H1 (cell line): ENCODE measurements around the gene FEM1C. TPM values are rescaled to one million over a fixed set of nuclear protein-coding genes. Genes with fewer than 3 reads are reported as not detected.

Source experiments
- CTCF ChIP-seq, 3 experiments: IDR thresholded peaks; 1 replicate in 2 of 3; 2 replicates in 1 of 3; pipeline versions ENCODE4 v1.5.1 to v1.6.1; 2011; ENCODE audit warnings: low read length in 3 of 3, mild to moderate bottlenecking in 3 of 3, inconsistent platforms in 2 of 3, low read depth in 1 of 3, moderate library complexity in 1 of 3; ENCODE audit not compliant: insufficient read depth in 1 of 3; ENCODE audit errors: control extremely low read depth in 1 of 3
- EP300 ChIP-seq, 2 experiments: IDR thresholded peaks; 1 replicate in 1 of 2; 2 replicates in 1 of 2; pipeline ENCODE4 v1.6.1; 2011 to 2012; ENCODE audit warnings: low read depth in 2 of 2, low read length in 2 of 2, mild to moderate bottlenecking in 2 of 2, borderline replicate concordance in 1 of 2, inconsistent platforms in 1 of 2, moderate library complexity in 1 of 2
- YY1 ChIP-seq: IDR thresholded peaks from 2 replicates; pipeline ENCODE4 v1.6.1; 2011; ENCODE audit warnings: low read depth, mild to moderate bottlenecking, low read length
- polyA plus RNA-seq, 7 experiments: library from polyadenylated mRNA; depleted of rRNA in 3 of 7; stranded (reverse) in 5 of 7; unstranded in 2 of 7; fragments of >200 nt in 5 of 7; fragments of 200-250 nt in 2 of 7; gene quantifications; 1 replicate in 5 of 7; 2 replicates in 1 of 7; 4 replicates in 1 of 7; pipeline versions ENCODE4 v1.2.1 to v1.2.3, GENCODE V29; 2011 to 2013; ENCODE audit warnings: missing spikeins in 2 of 7, mixed read lengths in 2 of 7
- total RNA-seq: library from RNA; stranded (reverse); fragmentation: NEBNext Ultra II Directional; extraction: Animal tissue kit (Norgen Biotek cat#: 25700); gene quantifications from 2 replicates; pipeline ENCODE4 v1.2.1, GENCODE V29; 2021
- TF ChIP-seq, protein P1 (sequence below): fragments of 300-600 bp; sonication (generic); IDR thresholded peaks from 2 replicates; pipeline ENCODE4 v1.7.1; 2012; ENCODE audit warnings: low read length, moderate library complexity, mild to moderate bottlenecking, inconsistent platforms; ENCODE audit not compliant: insufficient replicate concordance

Gene FEM1C
- total and polyA plus RNA-seq, 2 of the 8 experiments (the other 6 are each of a cell fraction or from before 2014, with no cell fraction given): 4.4 to 17.7 TPM

GRCh38 chr5:115559524-115559923 is 14.9 kb upstream of the FEM1C start (continued):
- TF ChIP-seq EP300 (IDR thresholded peaks at IDR 0.05; ENCODE audit: borderline replicate concordance in 1 of 2, low read depth in 2 of 2, low read length in 2 of 2) (no peak), YY1 (no peak), CTCF (IDR thresholded peaks at IDR 0.05; ENCODE audit: control extremely low read depth in 1 of 3, insufficient read depth in 1 of 3, low read depth in 1 of 3, low read length in 3 of 3) (no peak)
- TF ChIP-seq, protein P1, sequence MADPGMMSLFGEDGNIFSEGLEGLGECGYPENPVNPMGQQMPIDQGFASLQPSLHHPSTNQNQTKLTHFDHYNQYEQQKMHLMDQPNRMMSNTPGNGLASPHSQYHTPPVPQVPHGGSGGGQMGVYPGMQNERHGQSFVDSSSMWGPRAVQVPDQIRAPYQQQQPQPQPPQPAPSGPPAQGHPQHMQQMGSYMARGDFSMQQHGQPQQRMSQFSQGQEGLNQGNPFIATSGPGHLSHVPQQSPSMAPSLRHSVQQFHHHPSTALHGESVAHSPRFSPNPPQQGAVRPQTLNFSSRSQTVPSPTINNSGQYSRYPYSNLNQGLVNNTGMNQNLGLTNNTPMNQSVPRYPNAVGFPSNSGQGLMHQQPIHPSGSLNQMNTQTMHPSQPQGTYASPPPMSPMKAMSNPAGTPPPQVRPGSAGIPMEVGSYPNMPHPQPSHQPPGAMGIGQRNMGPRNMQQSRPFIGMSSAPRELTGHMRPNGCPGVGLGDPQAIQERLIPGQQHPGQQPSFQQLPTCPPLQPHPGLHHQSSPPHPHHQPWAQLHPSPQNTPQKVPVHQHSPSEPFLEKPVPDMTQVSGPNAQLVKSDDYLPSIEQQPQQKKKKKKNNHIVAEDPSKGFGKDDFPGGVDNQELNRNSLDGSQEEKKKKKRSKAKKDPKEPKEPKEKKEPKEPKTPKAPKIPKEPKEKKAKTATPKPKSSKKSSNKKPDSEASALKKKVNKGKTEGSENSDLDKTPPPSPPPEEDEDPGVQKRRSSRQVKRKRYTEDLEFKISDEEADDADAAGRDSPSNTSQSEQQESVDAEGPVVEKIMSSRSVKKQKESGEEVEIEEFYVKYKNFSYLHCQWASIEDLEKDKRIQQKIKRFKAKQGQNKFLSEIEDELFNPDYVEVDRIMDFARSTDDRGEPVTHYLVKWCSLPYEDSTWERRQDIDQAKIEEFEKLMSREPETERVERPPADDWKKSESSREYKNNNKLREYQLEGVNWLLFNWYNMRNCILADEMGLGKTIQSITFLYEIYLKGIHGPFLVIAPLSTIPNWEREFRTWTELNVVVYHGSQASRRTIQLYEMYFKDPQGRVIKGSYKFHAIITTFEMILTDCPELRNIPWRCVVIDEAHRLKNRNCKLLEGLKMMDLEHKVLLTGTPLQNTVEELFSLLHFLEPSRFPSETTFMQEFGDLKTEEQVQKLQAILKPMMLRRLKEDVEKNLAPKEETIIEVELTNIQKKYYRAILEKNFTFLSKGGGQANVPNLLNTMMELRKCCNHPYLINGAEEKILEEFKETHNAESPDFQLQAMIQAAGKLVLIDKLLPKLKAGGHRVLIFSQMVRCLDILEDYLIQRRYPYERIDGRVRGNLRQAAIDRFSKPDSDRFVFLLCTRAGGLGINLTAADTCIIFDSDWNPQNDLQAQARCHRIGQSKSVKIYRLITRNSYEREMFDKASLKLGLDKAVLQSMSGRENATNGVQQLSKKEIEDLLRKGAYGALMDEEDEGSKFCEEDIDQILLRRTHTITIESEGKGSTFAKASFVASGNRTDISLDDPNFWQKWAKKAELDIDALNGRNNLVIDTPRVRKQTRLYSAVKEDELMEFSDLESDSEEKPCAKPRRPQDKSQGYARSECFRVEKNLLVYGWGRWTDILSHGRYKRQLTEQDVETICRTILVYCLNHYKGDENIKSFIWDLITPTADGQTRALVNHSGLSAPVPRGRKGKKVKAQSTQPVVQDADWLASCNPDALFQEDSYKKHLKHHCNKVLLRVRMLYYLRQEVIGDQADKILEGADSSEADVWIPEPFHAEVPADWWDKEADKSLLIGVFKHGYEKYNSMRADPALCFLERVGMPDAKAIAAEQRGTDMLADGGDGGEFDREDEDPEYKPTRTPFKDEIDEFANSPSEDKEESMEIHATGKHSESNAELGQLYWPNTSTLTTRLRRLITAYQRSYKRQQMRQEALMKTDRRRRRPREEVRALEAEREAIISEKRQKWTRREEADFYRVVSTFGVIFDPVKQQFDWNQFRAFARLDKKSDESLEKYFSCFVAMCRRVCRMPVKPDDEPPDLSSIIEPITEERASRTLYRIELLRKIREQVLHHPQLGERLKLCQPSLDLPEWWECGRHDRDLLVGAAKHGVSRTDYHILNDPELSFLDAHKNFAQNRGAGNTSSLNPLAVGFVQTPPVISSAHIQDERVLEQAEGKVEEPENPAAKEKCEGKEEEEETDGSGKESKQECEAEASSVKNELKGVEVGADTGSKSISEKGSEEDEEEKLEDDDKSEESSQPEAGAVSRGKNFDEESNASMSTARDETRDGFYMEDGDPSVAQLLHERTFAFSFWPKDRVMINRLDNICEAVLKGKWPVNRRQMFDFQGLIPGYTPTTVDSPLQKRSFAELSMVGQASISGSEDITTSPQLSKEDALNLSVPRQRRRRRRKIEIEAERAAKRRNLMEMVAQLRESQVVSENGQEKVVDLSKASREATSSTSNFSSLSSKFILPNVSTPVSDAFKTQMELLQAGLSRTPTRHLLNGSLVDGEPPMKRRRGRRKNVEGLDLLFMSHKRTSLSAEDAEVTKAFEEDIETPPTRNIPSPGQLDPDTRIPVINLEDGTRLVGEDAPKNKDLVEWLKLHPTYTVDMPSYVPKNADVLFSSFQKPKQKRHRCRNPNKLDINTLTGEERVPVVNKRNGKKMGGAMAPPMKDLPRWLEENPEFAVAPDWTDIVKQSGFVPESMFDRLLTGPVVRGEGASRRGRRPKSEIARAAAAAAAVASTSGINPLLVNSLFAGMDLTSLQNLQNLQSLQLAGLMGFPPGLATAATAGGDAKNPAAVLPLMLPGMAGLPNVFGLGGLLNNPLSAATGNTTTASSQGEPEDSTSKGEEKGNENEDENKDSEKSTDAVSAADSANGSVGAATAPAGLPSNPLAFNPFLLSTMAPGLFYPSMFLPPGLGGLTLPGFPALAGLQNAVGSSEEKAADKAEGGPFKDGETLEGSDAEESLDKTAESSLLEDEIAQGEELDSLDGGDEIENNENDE: no peak
